SJCRH30 (cell line): Measurements from ENCODE around the gene PIP5KL1. TPM values are rescaled to one million over a fixed set of nuclear protein-coding genes. Genes with fewer than 3 reads are reported as not detected.

Experiments used
- DNase-seq, 2 experiments: peaks; one replicate each; pipeline ENCODE4 v3.0.0-alpha.2; 2015 to 2020
- H3K27ac ChIP-seq: fragments of 250-450 bp; sonication (Bioruptor Pico); 2 replicates; pipeline ENCODE4 v1.5.1; 2020; ENCODE audit warnings: mild to moderate bottlenecking, moderate library complexity
- H3K27me3 ChIP-seq: fragments of 250-450 bp; sonication (Bioruptor Pico); 2 replicates; pipeline ENCODE4 v1.5.1; 2020; ENCODE audit warnings: mild to moderate bottlenecking, moderate library complexity
- H3K36me3 ChIP-seq: fragments of 250-450 bp; sonication (Bioruptor Pico); 2 replicates; pipeline ENCODE4 v1.5.1; 2020; ENCODE audit warnings: mild to moderate bottlenecking, moderate library complexity
- H3K4me1 ChIP-seq: fragments of 250-450 bp; sonication (Bioruptor Pico); 2 replicates; pipeline ENCODE4 v1.5.1; 2020; ENCODE audit warnings: mild to moderate bottlenecking, moderate library complexity
- H3K4me3 ChIP-seq: fragments of 250-450 bp; sonication (Bioruptor Pico); 2 replicates; pipeline ENCODE4 v1.5.1; 2020; ENCODE audit warnings: mild to moderate bottlenecking, moderate library complexity
- H3K9me3 ChIP-seq: fragments of 250-450 bp; sonication (Bioruptor Pico); replicated peaks from 2 replicates; pipeline ENCODE4 v1.5.1; 2020; ENCODE audit warnings: mild to moderate bottlenecking, moderate library complexity
- total RNA-seq: library from RNA; depleted of rRNA; stranded (reverse); fragments of >200 nt; shearing (Covaris generic); gene quantifications from 2 replicates; pipeline ENCODE4 v1.2.3, GENCODE V29; 2014

Gene PIP5KL1
- total RNA-seq, 1 experiment from 2014 or later, result 0.20 TPM

DNA sequence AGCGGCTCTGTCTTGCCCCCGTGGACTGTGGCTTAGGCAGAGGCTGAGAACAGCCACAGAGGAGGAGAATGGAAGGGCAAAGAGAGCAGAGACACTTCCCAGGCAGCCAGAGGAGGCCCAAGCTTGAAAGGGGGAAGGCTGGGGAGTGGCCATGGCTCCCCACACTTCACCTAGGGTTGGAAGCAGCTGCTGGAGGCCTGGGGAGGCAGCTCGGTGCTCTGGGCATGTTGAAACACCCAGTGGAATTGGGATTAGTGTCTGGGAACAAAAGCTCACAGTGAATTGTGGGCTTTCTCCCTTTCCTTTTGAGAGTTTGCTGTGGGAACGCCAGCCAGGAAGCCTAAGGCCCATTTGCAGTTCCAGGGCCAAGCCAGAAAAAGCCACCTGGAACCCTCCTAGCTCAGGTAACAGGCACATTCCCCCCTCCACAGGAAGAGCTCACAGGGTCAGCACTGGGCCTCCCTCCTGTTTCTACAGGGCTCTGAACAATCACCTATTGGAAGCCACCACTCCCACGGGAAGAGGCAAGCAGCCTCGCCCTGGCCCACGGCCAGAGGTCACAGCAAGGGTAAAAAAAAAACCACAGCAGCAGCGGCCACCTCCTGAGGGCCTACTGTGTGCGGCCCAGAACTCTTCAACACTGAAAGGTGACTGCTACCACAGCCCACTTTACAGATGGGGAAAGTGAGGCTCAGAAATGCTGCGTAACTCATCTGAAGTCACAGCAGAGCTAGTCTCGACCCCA is 30.0 kb upstream of the PIP5KL1 start:
- Histone ChIP-seq H3K27me3 (no peaks in the 10 kb centered on the region), H3K4me1 (peaks cover 10% of the 10 kb centered on the region), H3K4me3 (no peak overlapping the region), H3K27ac (no peak overlapping the region; the same call in 1 of the 2 replicates), H3K9me3 (no peaks in the 10 kb centered on the region), H3K36me3 (no peaks in the 10 kb centered on the region)
- peak; percentile 78 to 90 for DNase-seq

DNA sequence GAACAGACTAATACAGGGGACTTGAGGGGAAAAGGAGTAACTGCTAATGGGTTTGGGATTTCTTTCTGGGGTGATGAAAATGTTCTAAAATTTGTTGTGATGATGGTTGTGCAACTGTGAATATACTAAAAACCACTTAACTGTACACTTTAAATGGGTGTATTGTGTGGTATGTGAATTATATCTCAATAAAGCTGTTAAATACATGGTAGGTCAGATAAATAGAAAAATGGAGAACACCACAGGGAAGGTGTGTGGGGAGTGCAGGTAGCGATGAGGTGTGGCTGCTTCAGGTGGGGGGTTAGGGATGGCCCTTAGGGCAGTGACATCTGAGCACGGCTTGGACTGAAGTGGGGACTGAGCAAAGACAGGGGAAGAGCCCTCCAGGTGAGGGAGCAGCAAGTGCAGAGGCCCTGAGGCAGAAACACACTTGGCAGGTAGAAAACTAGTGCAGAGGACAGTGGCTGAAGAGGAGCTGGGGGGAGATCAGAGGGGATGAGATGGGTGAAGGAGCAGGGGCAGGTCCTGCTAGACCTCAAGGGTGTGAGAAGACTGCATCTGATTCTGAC is 29.3 kb upstream of the PIP5KL1 start:
- no peaks in the 10 kb centered on the region for H3K36me3 ChIP-seq
- H3K27me3 ChIP-seq, result no peaks in the 10 kb centered on the region
- no peak overlapping the region for H3K4me3 ChIP-seq
- no peak for DNase-seq
- peaks cover 8% of the 10 kb centered on the region; the same call in 1 of the 2 replicates for H3K4me1 ChIP-seq
- no peak overlapping the region for H3K27ac ChIP-seq
- H3K9me3 ChIP-seq, result no peaks in the 10 kb centered on the region

DNA sequence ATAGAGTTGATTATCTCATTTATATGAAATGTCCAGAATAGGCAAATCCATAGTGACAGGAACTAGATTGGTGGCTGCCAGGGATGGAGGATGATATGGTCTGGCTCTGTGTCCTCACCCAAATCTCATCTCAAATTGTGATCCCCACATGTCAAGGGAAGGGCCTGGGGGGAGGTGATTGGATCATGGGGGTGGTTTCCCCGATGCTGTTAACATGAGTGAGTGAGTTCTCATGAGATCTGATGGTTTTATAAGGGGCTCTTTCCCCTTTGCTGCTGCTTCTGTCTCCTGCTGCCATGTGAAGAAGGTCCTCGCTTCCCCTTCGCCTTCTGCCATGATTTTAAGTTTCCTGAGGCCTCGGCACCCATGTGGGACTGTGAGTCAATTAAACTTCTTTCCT is 28.8 kb upstream of the PIP5KL1 start:
- Histone ChIP-seq H3K9me3 (no peaks in the 10 kb centered on the region), H3K4me3 (no peak overlapping the region), H3K27ac (no peak overlapping the region), H3K4me1 (peaks cover 8% of the 10 kb centered on the region; the same call in 1 of the 2 replicates), H3K36me3 (no peaks in the 10 kb centered on the region), H3K27me3 (no peaks in the 10 kb centered on the region)
- DNase-seq, result no peak

DNA sequence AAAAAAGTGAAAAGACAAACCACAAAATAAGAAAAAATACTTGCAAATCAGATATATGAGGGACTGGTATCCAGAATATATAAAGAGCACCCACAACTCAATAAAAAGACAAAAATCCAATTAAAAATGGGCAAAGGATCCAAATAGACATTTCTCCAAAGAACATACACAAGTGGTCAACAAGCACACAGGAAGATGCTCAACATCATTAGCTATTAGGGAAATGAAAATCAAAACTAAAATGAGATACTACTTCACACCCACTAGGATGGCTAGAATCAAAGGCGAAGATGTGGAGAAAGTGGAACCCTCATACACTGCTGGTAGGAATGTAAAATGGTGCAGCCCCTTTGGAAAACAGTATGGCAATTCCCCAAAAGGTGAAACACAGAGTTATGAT is 28.2 kb upstream of the PIP5KL1 start:
- no peaks in the 10 kb centered on the region for H3K9me3 ChIP-seq
- no peak for DNase-seq
- no peaks in the 10 kb centered on the region for H3K36me3 ChIP-seq
- H3K4me3 ChIP-seq, result no peak overlapping the region
- no peak overlapping the region for H3K27ac ChIP-seq
- H3K4me1 ChIP-seq, result peaks cover 8% of the 10 kb centered on the region; the same call in 1 of the 2 replicates
- H3K27me3 ChIP-seq, result no peaks in the 10 kb centered on the region

DNA sequence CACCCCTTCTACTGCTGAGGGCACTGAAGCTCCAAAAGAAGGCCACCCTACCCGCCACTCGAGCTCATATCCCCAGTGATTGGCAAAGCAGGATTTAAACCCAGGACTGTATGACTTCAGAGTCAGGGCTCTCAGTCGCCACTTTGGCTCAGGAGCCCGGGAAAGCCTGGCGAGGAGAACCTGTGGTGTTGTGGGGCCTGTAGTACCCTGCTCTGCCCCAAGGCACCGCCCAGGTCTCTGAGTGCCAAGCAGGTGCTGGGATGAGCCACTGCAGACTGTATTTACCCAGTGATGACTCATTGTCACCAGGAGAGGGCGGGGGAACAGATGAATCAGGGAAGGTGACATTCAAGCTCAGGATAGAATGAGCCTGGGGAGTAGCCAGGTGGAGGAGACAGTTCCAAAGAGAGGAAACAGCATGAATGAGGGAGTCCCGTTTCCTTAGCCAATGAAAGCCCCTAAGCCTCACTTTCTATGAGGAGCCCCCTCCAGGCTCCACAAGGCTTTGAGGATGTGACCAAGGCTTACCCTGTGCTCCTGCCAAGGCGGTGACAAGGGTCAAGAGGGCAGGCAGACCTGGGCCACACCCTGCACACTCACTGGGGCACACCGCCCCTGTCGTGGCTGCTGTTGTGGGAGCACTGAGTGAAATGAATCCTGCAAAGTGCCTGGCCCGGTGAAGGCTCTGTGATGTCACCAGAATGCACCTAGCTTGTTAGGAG is 24.9 kb upstream of the PIP5KL1 start:
- H3K27ac ChIP-seq, result no peak overlapping the region
- no peaks in the 10 kb centered on the region for H3K27me3 ChIP-seq
- H3K4me3 ChIP-seq, result no peak overlapping the region
- no peaks in the 10 kb centered on the region for H3K9me3 ChIP-seq
- DNase-seq, result peak; percentile 43 to 47
- H3K36me3 ChIP-seq, result no peaks in the 10 kb centered on the region
- peaks cover 11% of the 10 kb centered on the region; the same call in 1 of the 2 replicates for H3K4me1 ChIP-seq

DNA sequence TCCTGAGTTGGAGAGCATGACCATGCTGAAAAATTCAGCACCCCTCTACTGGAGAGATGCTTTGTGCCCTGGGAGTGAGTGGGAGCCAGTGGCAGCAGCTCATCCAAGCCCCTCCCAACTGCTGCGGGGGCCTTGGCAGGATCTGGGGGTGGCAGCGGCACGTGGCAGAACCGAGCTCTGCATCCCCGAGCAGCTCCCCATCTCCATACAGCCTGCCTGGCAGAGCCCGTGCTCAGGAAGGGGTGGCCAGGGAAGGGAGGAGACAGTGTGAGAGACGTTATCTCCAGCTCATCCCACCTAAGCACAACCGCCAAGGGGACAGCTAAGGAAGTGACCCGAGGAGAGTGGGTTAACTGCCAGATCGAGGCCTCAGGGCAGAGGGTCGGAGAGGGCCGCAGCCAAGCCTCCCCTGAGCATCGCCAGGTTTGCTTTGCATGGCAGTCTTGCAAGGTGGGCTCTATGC is 24.3 kb upstream of the PIP5KL1 start:
- Histone ChIP-seq H3K27me3 (no peaks in the 10 kb centered on the region), H3K9me3 (no peaks in the 10 kb centered on the region), H3K4me1 (peaks cover 13% of the 10 kb centered on the region; the same call in 1 of the 2 replicates), H3K27ac (no peak overlapping the region), H3K4me3 (no peak overlapping the region), H3K36me3 (no peaks in the 10 kb centered on the region)
- no peak for DNase-seq

DNA sequence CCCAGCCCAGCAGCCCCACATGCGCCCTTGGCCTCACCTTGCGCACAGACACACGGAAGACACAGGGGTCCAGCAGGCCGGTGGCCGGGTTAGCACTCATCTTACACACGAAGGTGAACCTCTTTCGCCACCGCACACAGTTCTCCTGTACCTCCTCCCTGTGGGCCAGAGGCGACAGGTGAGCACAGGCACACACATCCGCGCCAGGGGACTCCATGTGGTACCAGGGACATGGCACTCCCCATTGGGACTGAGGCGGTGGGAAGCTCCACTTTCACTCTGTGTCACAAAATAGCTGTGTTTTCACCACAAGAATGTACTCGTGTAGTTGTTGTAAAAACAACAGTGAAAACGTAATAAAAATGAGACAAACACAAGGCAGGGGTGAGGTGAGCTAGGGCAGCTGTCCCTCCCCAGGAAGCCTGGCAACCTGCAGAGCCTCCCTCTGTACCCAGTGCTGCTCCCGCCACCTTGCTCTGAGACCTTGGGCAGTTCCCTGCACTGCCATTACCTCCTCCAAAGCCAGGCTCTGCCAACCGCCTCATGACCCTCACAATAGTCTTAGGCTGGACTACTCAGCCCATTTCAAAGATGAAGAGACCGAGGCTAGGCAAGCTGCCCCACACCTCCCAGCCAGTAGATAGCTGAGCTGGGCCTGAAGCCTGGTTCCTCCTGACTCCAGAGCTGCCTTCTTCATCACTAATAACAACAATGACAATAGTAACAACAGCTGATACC is 23.4 kb upstream of the PIP5KL1 start:
- Histone ChIP-seq H3K4me1 (peaks cover 13% of the 10 kb centered on the region; the same call in 1 of the 2 replicates), H3K4me3 (no peak overlapping the region), H3K27ac (no peak overlapping the region), H3K9me3 (no peaks in the 10 kb centered on the region), H3K27me3 (no peaks in the 10 kb centered on the region), H3K36me3 (no peaks in the 10 kb centered on the region)
- no peak for DNase-seq

DNA sequence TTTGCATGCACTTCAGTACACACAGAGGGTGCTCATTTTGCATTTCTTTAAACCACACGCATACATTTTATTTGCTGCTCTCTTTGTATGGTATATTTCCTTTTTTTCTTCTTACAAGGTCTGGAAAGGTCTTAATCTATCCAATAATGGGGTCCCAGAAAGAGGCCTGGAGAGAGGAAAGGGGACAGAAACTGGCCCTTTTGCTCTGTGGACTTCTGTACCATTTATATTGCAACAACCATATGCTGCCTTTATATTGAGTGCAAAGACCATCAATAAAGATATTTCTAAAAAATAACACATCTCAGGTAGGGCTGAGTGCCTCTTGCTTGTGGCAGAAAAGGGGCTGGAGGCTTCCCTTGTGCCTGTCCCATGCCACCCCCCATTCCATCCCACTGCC is 22.6 kb upstream of the PIP5KL1 start:
- no peaks in the 10 kb centered on the region for H3K27me3 ChIP-seq
- no peak overlapping the region for H3K4me3 ChIP-seq
- H3K4me1 ChIP-seq, result peaks cover 13% of the 10 kb centered on the region; the same call in 1 of the 2 replicates
- H3K9me3 ChIP-seq, result no peaks in the 10 kb centered on the region
- no peak overlapping the region for H3K27ac ChIP-seq
- DNase-seq, result no peak
- no peaks in the 10 kb centered on the region for H3K36me3 ChIP-seq

DNA sequence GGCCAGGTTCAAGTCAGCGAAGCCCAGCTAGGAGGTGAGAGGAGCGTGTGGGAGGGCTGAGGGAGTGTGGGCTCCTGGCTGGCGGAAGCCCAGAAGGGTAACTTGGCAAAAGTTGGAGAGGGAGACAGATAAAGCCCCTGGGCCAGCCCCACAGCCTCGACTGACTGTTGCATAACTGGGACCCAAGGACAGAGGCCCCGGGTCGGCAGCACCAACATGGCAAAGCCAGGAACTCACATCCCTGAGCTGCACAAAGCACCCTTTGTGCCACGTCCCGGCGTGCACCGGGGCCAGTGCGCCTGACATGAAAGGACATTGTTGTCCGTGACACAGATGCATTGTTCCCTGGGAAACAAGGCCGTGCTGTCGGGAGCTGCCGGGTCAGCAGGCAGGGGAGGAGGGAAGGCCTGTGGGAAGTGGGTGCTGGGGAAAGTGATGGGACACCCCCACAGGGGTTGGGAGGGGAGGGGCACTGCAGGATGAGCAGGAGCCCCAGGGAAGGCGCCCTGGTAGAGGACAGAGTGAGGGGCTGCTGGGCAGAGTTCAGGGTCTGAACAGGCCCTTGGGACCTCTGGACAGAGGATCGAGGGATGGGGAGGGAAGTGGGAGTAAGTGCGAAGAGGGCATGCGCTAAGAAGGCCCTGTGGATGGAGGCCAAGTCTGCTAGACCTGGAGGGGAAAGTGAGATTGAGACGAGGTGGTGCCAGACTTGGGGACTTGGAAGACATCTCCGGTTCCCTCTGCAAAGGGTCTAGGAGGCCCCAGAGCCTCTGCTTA is 20.1 kb upstream of the PIP5KL1 start:
- peaks cover 15% of the 10 kb centered on the region; the same call in 1 of the 2 replicates for H3K4me1 ChIP-seq
- no peaks in the 10 kb centered on the region for H3K9me3 ChIP-seq
- no peak overlapping the region for H3K4me3 ChIP-seq
- H3K27me3 ChIP-seq, result no peaks in the 10 kb centered on the region
- peak; percentile 71 to 77 for DNase-seq
- no peak overlapping the region for H3K27ac ChIP-seq
- no peaks in the 10 kb centered on the region for H3K36me3 ChIP-seq

DNA sequence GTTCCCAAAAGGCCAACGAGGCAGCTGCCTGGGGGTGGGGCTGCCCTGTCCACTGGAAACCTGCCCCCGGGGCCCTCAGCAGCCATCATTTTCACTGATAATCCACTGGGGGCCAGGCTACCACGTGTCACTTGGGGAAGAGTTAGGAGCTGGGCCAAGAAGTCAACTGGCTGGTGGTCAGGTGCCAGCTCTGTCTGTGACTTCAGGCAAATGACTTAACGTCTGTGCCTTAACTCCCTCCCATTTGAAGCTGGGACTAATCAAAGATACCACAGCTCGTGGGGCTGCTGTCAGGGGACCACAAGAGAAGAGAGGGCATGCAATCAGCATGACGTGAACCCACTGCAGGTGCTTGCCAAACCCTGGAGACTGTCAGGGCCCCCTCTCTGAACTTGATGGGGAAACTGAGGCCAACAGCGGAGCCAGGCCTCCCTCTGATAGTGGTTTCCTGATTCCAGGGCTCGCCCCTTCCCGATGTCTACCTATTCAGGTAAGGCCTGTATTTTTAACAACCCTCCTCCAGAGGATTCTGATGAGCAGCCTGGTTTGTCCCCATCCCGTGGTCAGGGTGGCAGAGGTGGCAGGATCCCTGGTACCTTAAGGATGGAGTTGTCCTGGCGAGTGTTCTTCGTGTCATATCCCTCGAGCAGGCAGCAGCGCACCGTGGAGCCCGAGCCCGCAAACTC is 19.4 kb upstream of the PIP5KL1 start:
- no peak overlapping the region for H3K4me3 ChIP-seq
- no peak for DNase-seq
- H3K27ac ChIP-seq, result no peak overlapping the region
- no peaks in the 10 kb centered on the region for H3K36me3 ChIP-seq
- H3K4me1 ChIP-seq, result peaks cover 12% of the 10 kb centered on the region; the same call in 1 of the 2 replicates
- no peaks in the 10 kb centered on the region for H3K9me3 ChIP-seq
- H3K27me3 ChIP-seq, result no peaks in the 10 kb centered on the region

DNA sequence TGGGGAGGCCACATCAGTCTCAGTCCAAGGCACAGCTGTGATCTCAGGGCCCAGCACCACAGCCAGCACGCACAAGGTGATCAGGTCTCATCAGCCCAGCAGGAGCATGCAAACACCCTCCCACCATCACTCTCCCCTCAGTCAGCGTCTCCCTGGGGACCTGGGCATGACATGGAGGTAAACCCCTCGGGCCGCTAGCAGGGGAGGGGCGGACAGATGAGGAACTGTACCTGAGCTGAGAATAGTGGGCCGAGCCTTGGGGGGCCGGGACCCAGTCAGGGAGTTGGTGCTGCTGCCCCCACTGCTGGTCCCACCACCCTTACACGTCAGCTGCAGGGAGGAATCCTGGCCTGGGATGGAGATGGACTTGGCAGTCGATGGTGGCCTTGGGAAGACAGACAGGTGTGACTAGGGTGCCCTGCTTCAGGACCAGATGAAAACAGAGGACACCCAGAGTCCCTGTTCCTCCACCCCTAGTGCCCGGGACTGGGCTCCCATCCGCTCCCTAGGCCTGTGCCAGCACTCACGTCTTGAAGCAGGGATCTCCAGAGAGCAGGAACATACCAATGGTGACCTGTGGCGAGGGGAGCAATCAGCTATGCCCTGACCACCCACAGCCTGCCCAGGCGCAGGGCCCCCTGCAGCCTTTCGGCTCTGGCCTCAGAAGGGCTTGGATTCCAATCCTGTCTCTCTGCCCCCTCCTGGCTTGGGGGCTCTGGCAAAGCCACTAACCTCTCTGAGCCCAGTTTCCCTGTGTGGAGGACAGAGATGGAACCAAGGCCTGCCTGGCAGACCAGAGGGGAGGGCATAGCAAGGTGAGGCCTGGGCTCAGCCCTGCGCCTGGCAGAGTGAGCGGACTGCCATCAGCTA is 17.5 kb upstream of the PIP5KL1 start:
- Histone ChIP-seq H3K27ac (no peak overlapping the region), H3K27me3 (no peaks in the 10 kb centered on the region)

DNA sequence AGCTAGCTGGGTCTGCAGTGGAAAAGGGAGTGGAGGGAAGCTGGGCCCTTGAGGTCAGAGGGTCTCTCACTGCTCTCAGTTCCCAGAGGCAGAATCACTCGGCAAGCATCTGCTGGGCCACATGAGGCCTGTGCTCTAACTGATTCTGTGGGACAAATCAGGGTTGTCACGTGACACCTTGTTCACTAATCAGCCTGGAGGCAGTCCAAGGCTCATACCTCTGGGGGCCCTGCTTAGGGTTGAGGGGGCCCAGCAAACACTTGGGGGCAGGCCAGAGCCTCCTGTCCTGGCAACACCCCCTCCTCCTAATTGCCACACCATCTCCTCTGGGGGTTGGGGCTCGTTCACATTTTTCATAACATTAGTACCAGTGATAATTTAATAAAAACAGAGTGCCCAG is 16.2 kb upstream of the PIP5KL1 start:
- peaks cover 24% of the 10 kb centered on the region for H3K4me1 ChIP-seq
- H3K9me3 ChIP-seq, result no peaks in the 10 kb centered on the region
- DNase-seq, result peak in 1 of 2 experiments; percentile 42
- H3K4me3 ChIP-seq, result no peak overlapping the region
- no peaks in the 10 kb centered on the region for H3K27me3 ChIP-seq
- H3K36me3 ChIP-seq, result no peaks in the 10 kb centered on the region
- no peak overlapping the region for H3K27ac ChIP-seq

More for the DNA sequence above, 17.5 kb upstream of the PIP5KL1 start:
- no peak for DNase-seq
- Histone ChIP-seq H3K4me3 (no peak overlapping the region), H3K36me3 (no peaks in the 10 kb centered on the region), H3K9me3 (no peaks in the 10 kb centered on the region), H3K4me1 (peaks cover 15% of the 10 kb centered on the region; the same call in 1 of the 2 replicates)

DNA sequence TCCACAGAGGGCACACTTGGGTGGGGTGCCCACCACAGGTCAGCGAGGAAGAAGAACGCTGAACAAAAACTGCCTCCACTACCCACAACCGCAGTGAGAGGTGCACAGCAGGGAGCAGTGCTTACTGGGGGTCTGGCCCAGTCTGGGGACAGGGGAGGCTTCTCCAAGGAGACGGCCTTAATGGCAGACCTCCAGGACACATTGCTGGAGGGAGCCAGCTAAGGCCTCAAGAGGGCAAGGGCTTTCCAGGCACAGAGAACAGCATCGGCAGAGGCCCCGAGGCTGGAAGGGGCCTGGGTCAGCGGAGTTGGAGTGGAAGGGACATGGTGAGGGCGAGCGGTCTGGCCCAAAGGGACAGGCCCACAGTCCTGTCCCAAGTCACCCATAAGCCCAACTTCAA is 15.4 kb upstream of the PIP5KL1 start:
- H3K27me3 ChIP-seq, result no peaks in the 10 kb centered on the region
- H3K27ac ChIP-seq, result no peak overlapping the region
- no peaks in the 10 kb centered on the region for H3K9me3 ChIP-seq
- peaks cover 24% of the 10 kb centered on the region for H3K4me1 ChIP-seq
- no peaks in the 10 kb centered on the region for H3K36me3 ChIP-seq
- no peak overlapping the region for H3K4me3 ChIP-seq
- DNase-seq, result no peak
